Left kidney (tissue), 2 donors: ENCODE data around the gene CENPA. TPM values are rescaled to one million over a fixed set of nuclear protein-coding genes. Genes with fewer than 3 reads are reported as not detected.
"Not testable (repeated sequence)": the region's sequence is repeated elsewhere in the genome, so short reads cannot be mapped to it uniquely, and the experiment has no call there.

Experiments
- DNase-seq: peaks from one replicate; pipeline ENCODE4 v3.0.0-alpha.2; 2013
- polyA plus RNA-seq: library from polyadenylated mRNA; unstranded; fragments of 120-200 nt; gene quantifications from one replicate; pipeline ENCODE4 v1.2.1, GENCODE V29; 2013; ENCODE audit not compliant: insufficient read length

The CENPA gene
- polyA plus RNA-seq, 1 donor, result 20.7 TPM

- no peak for DNase-seq
Measured at GRCh38 chr2:26758790-26759321, 27.0 kb upstream of the CENPA start.

- DNase-seq, result no peak
Measured at GRCh38 chr2:26759845-26760244, 26.0 kb upstream of the CENPA start.

- DNase-seq, result not testable (repeated sequence)
Measured at GRCh38 chr2:26760991-26761390, 24.9 kb upstream of the CENPA start.

- DNase-seq, result no peak
Measured at GRCh38 chr2:26763019-26763418, 22.8 kb upstream of the CENPA start.

GRCh38 chr2:26764078-26764887 lies 21.6 kb upstream of the CENPA start, which contains the start of gene SLC35F6:
TSS of gene SLC35F6 (plus strand) at chr2:26764284. CDS start at chr2:26764350, 66 bp downstream.
- DNase-seq, result peak; percentile 83

- no peak for DNase-seq
Measured at GRCh38 chr2:26764906-26765305, 20.9 kb upstream of the CENPA start.

- DNase-seq, result no peak
Measured at GRCh38 chr2:26765475-26766200, 20.2 kb upstream of the CENPA start.

GRCh38 chr2:26767129-26767528 lies 18.7 kb upstream of the CENPA start:
- DNase-seq, result no peak

- no peak for DNase-seq
Measured at GRCh38 chr2:26767894-26768487, 17.9 kb upstream of the CENPA start.

- no peak for DNase-seq
Measured at GRCh38 chr2:26768759-26769088, 17.1 kb upstream of the CENPA start.

- DNase-seq, result no peak
Measured at GRCh38 chr2:26769089-26769761, 16.6 kb upstream of the CENPA start.

- DNase-seq, result no peak
Measured at GRCh38 chr2:26770986-26771586, 14.8 kb upstream of the CENPA start.

- no peak for DNase-seq
Measured at GRCh38 chr2:26772064-26773001, 13.5 kb upstream of the CENPA start.

- no peak for DNase-seq
Measured at GRCh38 chr2:26776195-26776800, 9.6 kb upstream of the CENPA start.

- no peak for DNase-seq
Measured at GRCh38 chr2:26778098-26778497, 7.8 kb upstream of the CENPA start.

GRCh38 chr2:26778507-26778906 lies 7.3 kb upstream of the CENPA start:
- no peak for DNase-seq

- DNase-seq, result no peak
Measured at GRCh38 chr2:26780203-26780760, 5.6 kb upstream of the CENPA start.

GRCh38 chr2:26782876-26783704 lies 2.8 kb upstream of the CENPA start:
- no peak for DNase-seq
